Heart right ventricle (tissue), 16 donors: ENCODE data around the gene SLAIN1. TPM values are rescaled to one million over a fixed set of nuclear protein-coding genes. Genes with fewer than 3 reads are reported as not detected.

Experiments
- ATAC-seq, 8 donors: fragments of 200-7000 bp; cut with Tn5 transposase; one replicate each; pipeline ENCODE4 v1.9.1; 2020; ENCODE audit warnings: mild to moderate bottlenecking in 8 of 8, moderate library complexity in 8 of 8, moderate number of reproducible peaks in 1 of 8
- DNase-seq, 2 donors: peaks; one replicate each; pipeline ENCODE4 v3.0.0-alpha.2; 2020
- H3K27ac ChIP-seq, 10 donors: fragments of 200-600 bp; sonication (generic) in 2 of 10; one replicate each; pipeline versions ENCODE4 v1.5.0 to v1.8.0; 2020 to 2022; ENCODE audit warnings: mild to moderate bottlenecking in 3 of 10
- H3K27me3 ChIP-seq, 7 donors: fragments of 200-600 bp; one replicate each; pipeline ENCODE4 v1.8.0; 2021 to 2022; ENCODE audit warnings: mild to moderate bottlenecking in 2 of 7
- H3K36me3 ChIP-seq, 9 donors: fragments of 200-600 bp; sonication (generic) in 1 of 9; one replicate each; pipeline versions ENCODE4 v1.5.0 to v1.8.0; 2020 to 2022; ENCODE audit warnings: mild to moderate bottlenecking in 2 of 9
- H3K4me1 ChIP-seq, 9 donors: fragments of 200-600 bp; sonication (generic) in 1 of 9; one replicate each; pipeline versions ENCODE4 v1.5.0 to v1.8.0; 2020 to 2022; ENCODE audit warnings: mild to moderate bottlenecking in 4 of 9
- H3K4me3 ChIP-seq, 10 donors: fragments of 200-600 bp; sonication (generic) in 2 of 10; one replicate each; pipeline versions ENCODE4 v1.5.0 to v1.8.0; 2020 to 2022; ENCODE audit warnings: mild to moderate bottlenecking in 7 of 10, moderate library complexity in 2 of 10
- H3K9me3 ChIP-seq, 11 donors: fragments of 200-600 bp in 10 of 11; sonication (generic) in 2 of 11; one replicate each; pipeline versions ENCODE4 v1.5.0 to v1.8.0; 2013 to 2022; ENCODE audit warnings: mild to moderate bottlenecking in 2 of 11, control low read depth in 1 of 11, moderate library complexity in 1 of 11
- CTCF ChIP-seq, 9 donors: fragments of 200-600 bp; sonication (generic) in 2 of 9; IDR thresholded peaks; one replicate each; pipeline versions ENCODE4 v1.5.0 to v1.8.0; 2021 to 2022; ENCODE audit warnings: antibody characterized with exemption in 9 of 9, mild to moderate bottlenecking in 5 of 9, moderate library complexity in 1 of 9
- WGBS, 2 donors: extraction: QIAGEN DNeasy Blood & Tissue Kit; methylation state at CpG; one replicate each; pipeline ENCODE4 v1.1.7; 2013; ENCODE audit warnings: inconsistent platforms in 1 of 2; 5-methylcytosine and 5-hydroxymethylcytosine counted together
- intact Hi-C, 10 donors: fragments of 100-400 bp; cut with DNase I; formaldehyde crosslinking; loops; one replicate each; pipeline versions ENCODE4 v1.11.1 to v1.14.2; 2022
- polyA plus RNA-seq, 2 donors: library from polyadenylated mRNA; stranded (reverse); fragments of 200-250 nt; gene quantifications; one replicate each; pipeline ENCODE4 v1.2.3, GENCODE V29; 2013
- total RNA-seq, 10 donors: library from RNA; stranded (reverse); fragmentation: NEBNext Ultra II Directional in 3 of 10; extraction: Animal tissue kit (Norgen Biotek cat#: 25700) in 3 of 10; gene quantifications; one replicate each; pipeline versions ENCODE4 v1.2.1 to v1.2.4, GENCODE V29; 2021 to 2023
- donor health status: Arrhythmogenic right ventricular cardiomyopathy.
- donor health status: ischemic (EF 13 %, LVEDD 7.1; RV severe dilation, severe dysfunction).
- donor health status: healthy with polysubstance abuse.
- donor health status: DM: no; HTN: yes; CAD: no.
- donor health status: DM: no; HTN: no; CAD: no.
- donor health status: ischemic (EF 25% LVEDD 6.9; RV normal size, moderate dysfunction).
- donor health status: ischemic (EF 25% LVEDD 5.7; RV mildly dilated, moderate dysfunction).
- donor health status: healthy.
- donor health status: DM: yes; HTN: yes; CAD: no.
- donor health status: Ischemic cardiomyopathy.
- donor health status: ischemic (EF 35%, LVEDD 5.7; RV mildly dilated, moderate dysfunction).
- donor health status: nonischemic (EF 11% LVEDD 7.7; RV severe dilation, severe dysfunction).
- donor health status: DM: yes; HTN: yes; CAD: no.
- donor health status: PGD.
- donor health status: ischemic (EF 29% LVEDD 5.4; RV normal size, mild dysfunction).
- donor health status: nonischemic (EF 23%, LVEDD 6.1; RV moderate dilation, normal function).

SLAIN1 gene
- total and polyA plus RNA-seq, 12 donors: 1.4 to 13.6 (median 7.7) TPM

- Histone ChIP-seq H3K27me3 (peaks cover 0 to 19% (median 8%) of the 10 kb centered on the region in 7 donors), H3K36me3 (no peaks in the 10 kb centered on the region), H3K4me1 (peaks cover 0 to 22% (median 11%) of the 10 kb centered on the region in 9 donors), H3K27ac (no peak overlapping the region), H3K9me3 (peaks cover 0 to 2% (median 0%) of the 10 kb centered on the region in 11 donors), H3K4me3 (no peak overlapping the region)
- ATAC-seq (no peak), DNase-seq (no peak)
- intact Hi-C loops: no loop called here
- no peak for TF ChIP-seq CTCF (IDR thresholded peaks at IDR 0.05)
These were observed 3.8 kb downstream of the SLAIN1 start for GRCh38 chr13:77701305-77701704.

DNA sequence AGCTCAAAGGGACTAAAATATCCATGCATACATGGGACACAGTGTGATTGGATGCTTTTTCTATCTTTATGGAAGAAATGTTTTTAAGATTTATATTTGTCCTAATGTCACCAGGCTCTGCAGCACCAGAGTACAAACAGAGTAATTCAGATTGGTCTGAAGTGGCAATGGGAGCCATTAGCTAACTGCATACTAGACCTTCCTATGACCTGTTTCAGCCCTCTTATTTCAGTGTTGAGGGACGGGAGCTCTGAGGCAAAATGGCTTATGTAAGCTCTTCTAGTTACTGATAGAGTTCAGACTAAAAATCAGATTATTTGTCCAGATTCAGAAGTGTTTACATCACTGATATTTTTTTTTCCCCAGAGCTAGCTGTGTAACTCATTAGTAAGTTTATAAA is 4.9 kb downstream of the SLAIN1 start:
- no peak for DNase-seq
- Histone ChIP-seq H3K9me3 (peaks cover 0 to 7% (median 0%) of the 10 kb centered on the region in 11 donors), H3K27me3 (peaks cover 0 to 17% (median 4%) of the 10 kb centered on the region in 7 donors), H3K27ac (no peak overlapping the region), H3K36me3 (no peaks in the 10 kb centered on the region), H3K4me3 (no peak overlapping the region), H3K4me1 (peaks cover 0 to 13% (median 10%) of the 10 kb centered on the region in 9 donors)
- WGBS, 2 donors: 76 to 83% methylated on average over 1 of the region's 1 CpG
- ATAC-seq: no peak
- TF ChIP-seq CTCF (IDR thresholded peaks at IDR 0.05): no peak
- intact Hi-C loops: no loop called here

DNA sequence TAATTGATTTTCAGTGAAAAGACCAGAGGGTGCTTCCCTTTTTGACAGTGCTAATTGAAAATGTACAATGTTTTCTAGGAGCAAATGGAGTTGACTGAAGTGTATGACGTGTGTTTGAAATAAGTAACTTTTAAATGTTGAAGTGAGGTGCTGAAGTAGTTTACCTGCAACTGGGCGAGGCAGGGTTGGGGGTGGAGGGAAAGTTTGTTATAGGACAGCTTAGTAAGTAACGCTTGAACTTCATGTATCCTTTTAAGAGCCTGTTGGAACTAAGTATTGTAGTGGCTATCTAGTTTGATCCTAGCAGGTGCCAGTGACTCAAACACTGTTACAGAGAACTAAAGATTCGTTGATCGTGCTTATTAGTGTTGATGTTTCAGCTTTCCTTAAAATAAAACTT is 5.9 kb downstream of the SLAIN1 start:
- 88 to 89% methylated on average over 5 of the region's 5 CpGs for WGBS, 2 donors
- H3K27ac ChIP-seq: no peak overlapping the region
- TF ChIP-seq CTCF (IDR thresholded peaks at IDR 0.05): no peak

GRCh38 chr13:77714119-77714755 is 16.8 kb downstream of the SLAIN1 start:
- no peak for DNase-seq
- intact Hi-C loops: no loop called here
- Histone ChIP-seq H3K4me3 (no peak overlapping the region), H3K9me3 (peaks cover 0 to 40% (median 0%) of the 10 kb centered on the region in 11 donors), H3K36me3 (no peaks in the 10 kb centered on the region), H3K27ac (no peak overlapping the region), H3K4me1 (no peaks in the 10 kb centered on the region), H3K27me3 (no peaks in the 10 kb centered on the region)
- no peak for TF ChIP-seq CTCF (IDR thresholded peaks at IDR 0.05)
- no peak for ATAC-seq
- WGBS, 2 donors: 69 to 85% methylated on average over 3 of the region's 3 CpGs

More for the DNA sequence above, 5.9 kb downstream of the SLAIN1 start:
- H3K27me3 ChIP-seq: peaks cover 0 to 17% (median 2%) of the 10 kb centered on the region in 7 donors
- intact Hi-C loops: no loop called here
- H3K4me1 ChIP-seq: peaks cover 0 to 12% (median 9%) of the 10 kb centered on the region in 9 donors
- ATAC-seq (no peak), DNase-seq (no peak)
- H3K9me3 ChIP-seq: peaks cover 0 to 7% (median 0%) of the 10 kb centered on the region in 11 donors
- H3K4me3 ChIP-seq: no peak overlapping the region
- H3K36me3 ChIP-seq: no peaks in the 10 kb centered on the region
